Pancreas (tissue), 10 donors: Measurements from ENCODE around the gene SULF2. TPM values are rescaled to one million over a fixed set of nuclear protein-coding genes. Genes with fewer than 3 reads are reported as not detected.

ENCODE experiments used
- ATAC-seq, 4 donors: fragments of 200-7000 bp; cut with Tn5 transposase; one replicate each; pipeline versions ENCODE4 v1.8.0 to v1.9.1; 2020; ENCODE audit warnings: mild to moderate bottlenecking in 4 of 4, moderate library complexity in 4 of 4
- DNase-seq, 6 donors: peaks; one replicate each; pipeline ENCODE4 v3.0.0-alpha.2; 2020
- FAIRE-seq: peaks from 2 replicates; lab custom pipeline; 2012; peaks lifted over from hg19 to GRCh38; lab: Jason Lieb, UNC
- H3K27ac ChIP-seq, 4 donors: fragments of 200-600 bp; sonication (generic); 1 replicate in 3 of 4; 2 replicates in 1 of 4; pipeline versions ENCODE4 v1.5.0 to v1.8.0; 2020
- H3K27me3 ChIP-seq, 4 donors: fragments of 200-600 bp; one replicate each; pipeline ENCODE4 v1.8.0; 2021
- H3K36me3 ChIP-seq, 3 donors: fragments of 200-600 bp; sonication (generic) in 1 of 3; one replicate each; pipeline versions ENCODE4 v1.5.0 to v1.8.0; 2020 to 2021
- H3K4me1 ChIP-seq, 3 donors: fragments of 200-600 bp; one replicate each; pipeline ENCODE4 v1.8.0; 2021
- H3K4me3 ChIP-seq, 4 donors: fragments of 200-600 bp; sonication (generic) in 2 of 4; one replicate each; pipeline versions ENCODE4 v1.5.0 to v1.8.0; 2020 to 2021
- H3K9me3 ChIP-seq, 4 donors: fragments of 200-600 bp; one replicate each; pipeline ENCODE4 v1.8.0; 2021
- CTCF ChIP-seq, 4 donors: fragments of 200-600 bp; sonication (generic) in 3 of 4; IDR thresholded peaks; one replicate each; pipeline versions ENCODE4 v1.5.0 to v1.8.0; 2021; ENCODE audit warnings: antibody characterized with exemption in 4 of 4
- WGBS, 2 donors: extraction: QIAGEN DNeasy Blood & Tissue Kit; methylation state at CpG; one replicate each; pipeline ENCODE4 v1.1.7; 2013; 5-methylcytosine and 5-hydroxymethylcytosine counted together
- intact Hi-C, 3 donors: fragments of 100-400 bp; cut with DNase I; formaldehyde crosslinking; loops; one replicate each; pipeline versions ENCODE4 v1.11.1 to v1.14.2; 2022
- polyA plus RNA-seq, 2 donors: library from polyadenylated mRNA; stranded (reverse); fragments of 200-250 nt; gene quantifications; one replicate each; pipeline ENCODE4 v1.2.3, GENCODE V29; 2013
- total RNA-seq, 6 donors: library from RNA; stranded (reverse); fragmentation: NEBNext Ultra II Directional in 4 of 6; extraction: Animal tissue kit (Norgen Biotek cat#: 25700) in 4 of 6; gene quantifications; one replicate each; pipeline versions ENCODE4 v1.2.1 to v1.2.4, GENCODE V29; 2021 to 2023
- donor health status: healthy with polysubstance abuse.
- donor health status: DM: no; HTN: no; CAD: no; lungs with moderate emphysema.
- donor health status: DM: no; HTN: no; CAD: no.
- donor health status: control.
- donor health status: control.
- donor health status: Bipolar disorder and iron deficiency.
- donor health status: DM: yes; HTN: yes; CAD: no.
- donor health status: DM: no; HTN: no; CAD: no.
- donor health status: DM: no; HTN: no; CAD: no.
- donor health status: DM: yes; HTN: yes; CAD: no.

SULF2 gene
- total and polyA plus RNA-seq, 8 donors, result 4.5 to 41.7 (median 9.2) TPM

GRCh38 chr20:47664744-47665143, 120.5 kb downstream of the SULF2 start:
- Histone ChIP-seq H3K4me1 (no peaks in the 10 kb centered on the region), H3K9me3 (no peaks in the 10 kb centered on the region), H3K36me3 (no peaks in the 10 kb centered on the region), H3K27me3 (no peaks in the 10 kb centered on the region), H3K27ac (no peak overlapping the region), H3K4me3 (no peak overlapping the region)
- WGBS, 2 donors, result 79 to 84% methylated on average over 12 of the region's 12 CpGs
- FAIRE-seq, result no peak
- TF ChIP-seq CTCF (IDR thresholded peaks at IDR 0.05), result no peak
- no peak for ATAC-seq
- intact Hi-C loops, result loop anchor here in 2 of 3 donors (2.0 to 5.0 kb wide), 2 partner anchors 953 to 958 kb away; no protein-coding TSS in a partner anchor
- DNase-seq, result peak in 1 of 6 donors; percentile 46

- ATAC-seq (peak in 2 of 4 donors; percentile 7 to 8), FAIRE-seq (no peak), DNase-seq (no peak)
- 74 to 85% methylated on average over 2 of the region's 2 CpGs for WGBS, 2 donors
- H3K36me3 ChIP-seq, result no peaks in the 10 kb centered on the region
- TF ChIP-seq CTCF (IDR thresholded peaks at IDR 0.05), result no peak
- no peaks in the 10 kb centered on the region for H3K27me3 ChIP-seq
- intact Hi-C loops, result loop anchor here in 1 of 3 donors (2.0 kb wide), 1 partner anchor 959 kb away; no protein-coding TSS in a partner anchor
- H3K4me3 ChIP-seq, result no peak overlapping the region
- H3K27ac ChIP-seq, result no peak overlapping the region
- H3K9me3 ChIP-seq, result no peaks in the 10 kb centered on the region
- no peaks in the 10 kb centered on the region for H3K4me1 ChIP-seq
Measured at GRCh38 chr20:47664068-47664437, 121.2 kb downstream of the SULF2 start.

GRCh38 chr20:47663354-47664067, 121.8 kb downstream of the SULF2 start:
- intact Hi-C loops, result loop anchor here in 1 of 3 donors (2.0 kb wide), 1 partner anchor 959 kb away; no protein-coding TSS in a partner anchor
- TF ChIP-seq CTCF (IDR thresholded peaks at IDR 0.05), result peak; percentile 96 to 99 (median 98)
- no peak for FAIRE-seq

GRCh38 chr20:47662483-47663353, 122.6 kb downstream of the SULF2 start:
- ATAC-seq, result no peak
- H3K4me3 ChIP-seq, result no peak overlapping the region
- TF ChIP-seq CTCF (IDR thresholded peaks at IDR 0.05), result no peak
- no peak for FAIRE-seq
- H3K27me3 ChIP-seq, result no peaks in the 10 kb centered on the region
- DNase-seq, result no peak
- H3K27ac ChIP-seq, result no peak overlapping the region
- no peaks in the 10 kb centered on the region for H3K4me1 ChIP-seq
- WGBS, 2 donors, result 86 to 88% methylated on average over 16 of the region's 16 CpGs
- intact Hi-C loops, result no loop called here
- H3K36me3 ChIP-seq, result no peaks in the 10 kb centered on the region
- H3K9me3 ChIP-seq, result no peaks in the 10 kb centered on the region

More at GRCh38 chr20:47663354-47664067, 121.8 kb downstream of the SULF2 start:
- peak; percentile 50 to 92 (median 78) for DNase-seq
- Histone ChIP-seq H3K36me3 (no peaks in the 10 kb centered on the region), H3K4me3 (no peak overlapping the region), H3K4me1 (no peaks in the 10 kb centered on the region), H3K27me3 (no peaks in the 10 kb centered on the region), H3K27ac (no peak overlapping the region), H3K9me3 (no peaks in the 10 kb centered on the region)
- peak; percentile 78 to 97 (median 90) for ATAC-seq
- WGBS, 2 donors, result 45 to 53% methylated on average over 20 of the region's 20 CpGs
